Measurements from ENCODE around the gene IFT22.
A peak's percentile ranks its signal among the peaks of the same experiment; 100 is the strongest.

IFT22 gene

GRCh38 chr7:101328159-101328558 is 6.5 kb upstream of the IFT22 start:
- TF ChIP-seq USF1 (IDR thresholded peaks at IDR 0.05) (no peak), TCF12 (IDR thresholded peaks at IDR 0.05; ENCODE audit: low read depth) (no peak), ZBTB7A (IDR thresholded peaks at IDR 0.05; ENCODE audit: low read depth) (no peak), FOXM1 (IDR thresholded peaks at IDR 0.05; ENCODE audit: borderline replicate concordance, low read depth) (no peak), EP300 (IDR thresholded peaks at IDR 0.05; ENCODE audit: borderline replicate concordance) (no peak), TEAD4 (IDR thresholded peaks at IDR 0.05) (no peak), CEBPB (IDR thresholded peaks at IDR 0.05) (no peak), RAD21 (IDR thresholded peaks at IDR 0.05; ENCODE audit: low read depth) (no peak), YY1 (IDR thresholded peaks at IDR 0.05; ENCODE audit: low read depth) (no peak), TAF1 (IDR thresholded peaks at IDR 0.05; ENCODE audit: low read depth) (no peak), CREB1 (IDR thresholded peaks at IDR 0.05; ENCODE audit: low read depth) (no peak), EGR1 (IDR thresholded peaks at IDR 0.05) (no peak), NFIC (IDR thresholded peaks at IDR 0.05) (no peak), REST (IDR thresholded peaks at IDR 0.05; ENCODE audit: low read depth) (no peak), MAX (IDR thresholded peaks at IDR 0.05) (no peak)

- no peak for TF ChIP-seq TAF1 (IDR thresholded peaks at IDR 0.05; ENCODE audit: low read depth)
- TF ChIP-seq FOXM1 (IDR thresholded peaks at IDR 0.05; ENCODE audit: borderline replicate concordance, low read depth): no peak
- no peak for TF ChIP-seq CEBPB (IDR thresholded peaks at IDR 0.05)
- no peak for TF ChIP-seq USF1 (IDR thresholded peaks at IDR 0.05)
- no peak for TF ChIP-seq RAD21 (IDR thresholded peaks at IDR 0.05; ENCODE audit: low read depth)
- no peak for TF ChIP-seq ZBTB7A (IDR thresholded peaks at IDR 0.05; ENCODE audit: low read depth)
- no peak for TF ChIP-seq TEAD4 (IDR thresholded peaks at IDR 0.05)
- TF ChIP-seq NFIC (IDR thresholded peaks at IDR 0.05): no peak
- TF ChIP-seq REST (IDR thresholded peaks at IDR 0.05; ENCODE audit: low read depth): no peak
- no peak for TF ChIP-seq YY1 (IDR thresholded peaks at IDR 0.05; ENCODE audit: low read depth)
- no peak for TF ChIP-seq EP300 (IDR thresholded peaks at IDR 0.05; ENCODE audit: borderline replicate concordance)
These were observed 2.2 kb downstream of the IFT22 start for GRCh38 chr7:101319401-101319800.

- no peak for TF ChIP-seq CEBPB (IDR thresholded peaks at IDR 0.05)
- TF ChIP-seq NFIC (IDR thresholded peaks at IDR 0.05): no peak
- TF ChIP-seq EP300 (IDR thresholded peaks at IDR 0.05; ENCODE audit: borderline replicate concordance): no peak
- TF ChIP-seq RAD21 (IDR thresholded peaks at IDR 0.05; ENCODE audit: low read depth): peak; percentile 25; the same call in 1 of the 2 replicates
These were observed 6.3 kb downstream of the IFT22 start for GRCh38 chr7:101315336-101315735.

- TF ChIP-seq REST (IDR thresholded peaks at IDR 0.05; ENCODE audit: low read depth) (no peak), TEAD4 (IDR thresholded peaks at IDR 0.05) (no peak), USF1 (IDR thresholded peaks at IDR 0.05) (no peak), MAX (IDR thresholded peaks at IDR 0.05) (peak; percentile 88; the same call in 1 of the 2 replicates), NFIC (IDR thresholded peaks at IDR 0.05) (no peak; the same call in 1 of the 2 replicates), ZBTB7A (IDR thresholded peaks at IDR 0.05; ENCODE audit: low read depth) (no peak), CREB1 (IDR thresholded peaks at IDR 0.05; ENCODE audit: low read depth) (no peak), EGR1 (IDR thresholded peaks at IDR 0.05) (no peak), EP300 (IDR thresholded peaks at IDR 0.05; ENCODE audit: borderline replicate concordance) (no peak), CEBPB (IDR thresholded peaks at IDR 0.05) (no peak), YY1 (IDR thresholded peaks at IDR 0.05; ENCODE audit: low read depth) (peak; percentile 71), RAD21 (IDR thresholded peaks at IDR 0.05; ENCODE audit: low read depth) (no peak), FOXM1 (IDR thresholded peaks at IDR 0.05; ENCODE audit: borderline replicate concordance, low read depth) (no peak), TAF1 (IDR thresholded peaks at IDR 0.05; ENCODE audit: low read depth) (peak; percentile 74)
These were observed 13.1 kb downstream of the IFT22 start for GRCh38 chr7:101308245-101309085.

All from Ishikawa (cell line).